ENCODE results near the gene COQ8B.

- TF ChIP-seq CTCF (conservative IDR thresholded peaks at IDR 0.05; ENCODE audit: low read depth, low read length) (no peak), RCOR1 (IDR thresholded peaks at IDR 0.05; ENCODE audit: insufficient replicate concordance, low read length) (no peak), MXI1 (IDR thresholded peaks at IDR 0.05; ENCODE audit: borderline replicate concordance, low read depth, low read length) (no peak), RFX5 (IDR thresholded peaks at IDR 0.05; ENCODE audit: low read depth, low read length) (no peak), POLR2A (IDR thresholded peaks at IDR 0.05; ENCODE audit: low read depth, low read length) (no peak), SMC3 (IDR thresholded peaks at IDR 0.05; ENCODE audit: low read depth, low read length) (no peak), MAFK (IDR thresholded peaks at IDR 0.05; ENCODE audit: low read depth, low read length) (no peak)
Observed at GRCh38 chr19:40681039-40681438, 35.6 kb downstream of the COQ8B start.

Measured in IMR-90 (cell line).